HCT116 (cell line): ENCODE measurements around the gene MAGEA11. TPM values are rescaled to one million over a fixed set of nuclear protein-coding genes. Genes with fewer than 3 reads are reported as not detected.
"Not testable (repeated sequence)": the region's sequence is repeated elsewhere in the genome, so short reads cannot be mapped to it uniquely, and the experiment has no call there.

Experiments
- ATAC-seq: fragments of 200-7000 bp; cut with Tn5 transposase; 2 replicates; pipeline ENCODE4 v1.9.1; 2020; ENCODE audit warnings: mild to moderate bottlenecking, moderate library complexity
- BruUV-seq: library from RNA; stranded (reverse); fragments of 400-500 nt; replicated peaks from 2 replicates; lab custom pipeline; 2021; lab: Mats Ljungman, UMichigan
- CTCF ChIA-PET: fragments of 300-600 bp; sonication (Branson Sonifier 250); formaldehyde crosslinking; loops from one replicate; lab custom pipeline; 2021; ENCODE audit warnings: antibody characterized with exemption; lab: Charles Lee
- POLR2A ChIA-PET: fragments of 300-600, 350-600 bp; sonication (Branson Sonifier 250); formaldehyde crosslinking; loops from one replicate; lab custom pipeline; 2021; ENCODE audit warnings: antibody characterized with exemption; lab: Charles Lee
- RAD21 ChIA-PET, 2 experiments: fragments of 300-600 bp; sonication (Branson Sonifier 250); formaldehyde crosslinking; loops; one replicate each; lab custom pipeline; 2023; ENCODE audit warnings: low total read pairs in 2 of 2; ENCODE audit not compliant: uncharacterized antibody in 2 of 2, unreplicated experiment in 2 of 2, low non-redundant PET in 1 of 2; lab: Charles Lee
- DNase-seq: peaks from one replicate; pipeline ENCODE4 v3.0.0-alpha.2; 2010; ENCODE audit warnings: low read depth, low spot score
- H2AFZ ChIP-seq: fragments of 200-600 bp; shearing (Covaris generic), sonication (generic); 2 replicates; pipeline ENCODE4 v1.6.1; 2017; ENCODE audit warnings: low read depth, mixed run types, mixed read lengths, antibody characterized with exemption, low read length; ENCODE audit not compliant: poor library complexity, severe bottlenecking
- H3K27ac ChIP-seq: 2 replicates; pipeline ENCODE4 v1.5.1; 2012; ENCODE audit warnings: low read depth, low read length
- H3K27me3 ChIP-seq: fragments of 200-600 bp; sonication (generic); 2 replicates; pipeline ENCODE4 v1.6.1; 2016; ENCODE audit warnings: mixed run types, low read length, mixed read lengths; ENCODE audit not compliant: insufficient read depth
- H3K36me3 ChIP-seq, 2 experiments: fragments of 200-500 bp in 1 of 2; fragments of 200-600 bp in 1 of 2; sonication (Bioruptor generic) in 1 of 2; sonication (generic) in 1 of 2; 2 replicates each; pipeline versions ENCODE4 v1.5.1 to v1.6.1; 2014 to 2016; ENCODE audit warnings: low read length in 2 of 2, inconsistent platforms in 1 of 2, mixed read lengths in 1 of 2, mixed run types in 1 of 2; ENCODE audit not compliant: insufficient read depth in 2 of 2, control insufficient read depth in 1 of 2
- H3K4me1 ChIP-seq, 2 experiments: fragments of 200-600 bp in 1 of 2; sonication (generic) in 1 of 2; 2 replicates each; pipeline versions ENCODE4 v1.5.1 to v1.6.1; 2012 to 2017; ENCODE audit warnings: low read length in 2 of 2, inconsistent platforms in 1 of 2, mild to moderate bottlenecking in 1 of 2, mixed read lengths in 1 of 2, mixed run types in 1 of 2, moderate library complexity in 1 of 2; ENCODE audit not compliant: insufficient read depth in 2 of 2, control insufficient read depth in 1 of 2
- H3K4me2 ChIP-seq: fragments of 200-600 bp; sonication (generic); 2 replicates; pipeline ENCODE4 v1.6.1; 2017; ENCODE audit warnings: mixed run types, low read length, mixed read lengths
- H3K4me3 ChIP-seq, 2 experiments: fragments of 200-600 bp in 1 of 2; sonication (generic) in 1 of 2; replicated peaks in 1 of 2; 2 replicates each; pipeline ENCODE4 v1.5.1; 2011 to 2016; ENCODE audit warnings: low read length in 2 of 2, control low read depth in 1 of 2, low read depth in 1 of 2, mild to moderate bottlenecking in 1 of 2, mixed read lengths in 1 of 2, mixed run types in 1 of 2
- H3K79me2 ChIP-seq: fragments of 200-600 bp; sonication (generic); 2 replicates; pipeline ENCODE4 v1.6.1; 2017; ENCODE audit warnings: mild to moderate bottlenecking, mixed run types, low read length, moderate library complexity, mixed read lengths; ENCODE audit not compliant: insufficient read depth
- H3K9ac ChIP-seq: fragments of 200-600 bp; sonication (generic); 2 replicates; pipeline ENCODE4 v1.6.1; 2016; ENCODE audit warnings: low read length, mixed read lengths
- H3K9me2 ChIP-seq: fragments of 200-600 bp; sonication (generic), shearing (Covaris generic); 2 replicates; pipeline ENCODE4 v1.6.1; 2017; ENCODE audit warnings: mixed run types, mild to moderate bottlenecking, moderate library complexity; ENCODE audit not compliant: insufficient read depth
- H3K9me3 ChIP-seq, 2 experiments: fragments of 200-500 bp in 1 of 2; fragments of 200-600 bp in 1 of 2; sonication (Bioruptor generic) in 1 of 2; sonication (generic) in 1 of 2; 2 replicates each; pipeline ENCODE4 v1.6.1; 2014 to 2017; ENCODE audit warnings: low read length in 2 of 2, mixed read lengths in 2 of 2, inconsistent platforms in 1 of 2, low read depth in 1 of 2, mild to moderate bottlenecking in 1 of 2, mixed run types in 1 of 2, moderate library complexity in 1 of 2; ENCODE audit not compliant: control insufficient read depth in 1 of 2, insufficient read depth in 1 of 2
- H4K20me1 ChIP-seq: fragments of 200-600 bp; sonication (generic), shearing (Covaris generic); 2 replicates; pipeline ENCODE4 v1.6.1; 2017; ENCODE audit warnings: mixed run types, mild to moderate bottlenecking, moderate library complexity; ENCODE audit not compliant: insufficient read depth
- CEBPB ChIP-seq: IDR thresholded peaks from 2 replicates; pipeline ENCODE4 v1.6.1; 2012; ENCODE audit warnings: low read depth
- ELF1 ChIP-seq: IDR thresholded peaks from 2 replicates; pipeline ENCODE4 v1.6.1; 2012; ENCODE audit warnings: low read depth, borderline replicate concordance
- MAX ChIP-seq: IDR thresholded peaks from 2 replicates; pipeline ENCODE4 v1.6.1; 2012
- ZNF274 ChIP-seq: fragments of 200-500 bp; sonication (Bioruptor generic); IDR thresholded peaks from 2 replicates; pipeline ENCODE4 v1.6.1; 2014; ENCODE audit warnings: mild to moderate bottlenecking, low read depth, low read length, inconsistent platforms
- intact Hi-C: fragments of 100-400 bp; cut with micrococcal nuclease; formaldehyde crosslinking; loops from 2 replicates; pipeline ENCODE4 v1.10.0; 2022
- total RNA-seq: library from RNA; stranded (reverse); gene quantifications from one replicate; pipeline ENCODE4 v1.2.1, GENCODE V29; 2021; ENCODE audit not compliant: unreplicated experiment

Gene MAGEA11
- total RNA-seq, 1 experiment from 2014 or later, result not detected

- H3K27me3 ChIP-seq, H3K9ac ChIP-seq, intact Hi-C loops, BruUV-seq, H2AFZ ChIP-seq, H3K9me3 ChIP-seq, H4K20me1 ChIP-seq, H3K4me3 ChIP-seq, H3K36me3 ChIP-seq, H3K4me1 ChIP-seq, H3K9me2 ChIP-seq, H3K27ac ChIP-seq, RAD21 ChIA-PET, H3K79me2 ChIP-seq, H3K4me2 ChIP-seq, ATAC-seq, DNase-seq, CTCF ChIA-PET, POLR2A ChIA-PET: not testable (repeated sequence)
These were observed 19.1 kb upstream of the MAGEA11 start for GRCh38 chrX:149692686-149693272.

- ChIA-PET CTCF (no interaction called here), RAD21 (no interaction called here), POLR2A (no interaction called here)
- ATAC-seq, result no peak
- Histone ChIP-seq H3K27me3 (no peaks in the 10 kb centered on the region), H3K9me2 (no peaks in the 10 kb centered on the region), H4K20me1 (no peaks in the 10 kb centered on the region), H3K4me2 (no peak overlapping the region), H3K79me2 (no peaks in the 10 kb centered on the region), H3K9ac (no peak overlapping the region), H3K27ac (no peak overlapping the region), H3K9me3 (no peaks in the 10 kb centered on the region), H3K4me3 (no peak overlapping the region), H2AFZ (no peak overlapping the region), H3K36me3 (no peaks in the 10 kb centered on the region), H3K4me1 (no peaks in the 10 kb centered on the region)
- no peak for TF ChIP-seq ELF1
- TF ChIP-seq CEBPB, result no peak
- TF ChIP-seq ZNF274, result no peak
- no peak for TF ChIP-seq MAX
- intact Hi-C loops, result no loop called here
- no peak for DNase-seq
- BruUV-seq, result no TSS peak
These were observed 12.1 kb upstream of the MAGEA11 start for GRCh38 chrX:149699761-149700160.
